Measurements from ENCODE around the gene PLXNA4. TPM values are rescaled to one million over a fixed set of nuclear protein-coding genes. Genes with fewer than 3 reads are reported as not detected.

Gene PLXNA4
- polyA plus RNA-seq, 2 donors = 0.44 to 0.55 TPM

- no peaks in the 10 kb centered on the region for H3K36me3 ChIP-seq (ENCODE audit: control insufficient read depth in 2 of 2, insufficient read depth in 2 of 2, low read length in 1 of 2)
- H3K27me3 ChIP-seq (ENCODE audit: control insufficient read depth in 1 of 2, insufficient read depth in 2 of 2, low read length in 2 of 2) = peaks cover 0 to 5% of the 10 kb centered on the region in 2 donors
- peaks cover 0 to 4% of the 10 kb centered on the region in 2 donors for H3K4me1 ChIP-seq (ENCODE audit: control insufficient read depth in 2 of 2, insufficient read depth in 2 of 2, low read length in 1 of 2)
- no peak overlapping the region for H3K27ac ChIP-seq (ENCODE audit: low read depth in 2 of 2, low read length in 1 of 2)
- no peaks in the 10 kb centered on the region for H3K9me3 ChIP-seq (ENCODE audit: control insufficient read depth in 2 of 2, insufficient read depth in 1 of 2, low read depth in 1 of 2, low read length in 1 of 2)
- no peak overlapping the region for H3K4me3 ChIP-seq (ENCODE audit: low read depth in 1 of 2, low read length in 2 of 2)
- WGBS, 2 donors = 77 to 81% methylated on average over 9 of the region's 9 CpGs
Measured at GRCh38 chr7:132145063-132145462, 431.2 kb downstream of the PLXNA4 start.

- no peaks in the 10 kb centered on the region for H3K36me3 ChIP-seq (ENCODE audit: control insufficient read depth in 2 of 2, insufficient read depth in 2 of 2, low read length in 1 of 2)
- no peak overlapping the region for H3K27ac ChIP-seq (ENCODE audit: low read depth in 2 of 2, low read length in 1 of 2)
- H3K9me3 ChIP-seq (ENCODE audit: control insufficient read depth in 2 of 2, insufficient read depth in 1 of 2, low read depth in 1 of 2, low read length in 1 of 2) = no peaks in the 10 kb centered on the region
- 91 to 93% methylated on average over 3 of the region's 3 CpGs for WGBS, 2 donors
- H3K4me1 ChIP-seq (ENCODE audit: control insufficient read depth in 2 of 2, insufficient read depth in 2 of 2, low read length in 1 of 2) = peaks cover 0 to 4% of the 10 kb centered on the region in 2 donors
- H3K27me3 ChIP-seq (ENCODE audit: control insufficient read depth in 1 of 2, insufficient read depth in 2 of 2, low read length in 2 of 2) = peaks cover 0 to 9% of the 10 kb centered on the region in 2 donors
- no peak overlapping the region for H3K4me3 ChIP-seq (ENCODE audit: low read depth in 1 of 2, low read length in 2 of 2)
Measured at GRCh38 chr7:132142006-132142405, 434.3 kb downstream of the PLXNA4 start.

GRCh38 chr7:132141109-132141508, 435.2 kb downstream of the PLXNA4 start:
- Histone ChIP-seq H3K36me3 (ENCODE audit: control insufficient read depth in 2 of 2, insufficient read depth in 2 of 2, low read length in 1 of 2) (no peaks in the 10 kb centered on the region), H3K27me3 (ENCODE audit: control insufficient read depth in 1 of 2, insufficient read depth in 2 of 2, low read length in 2 of 2) (peaks cover 0 to 5% of the 10 kb centered on the region in 2 donors), H3K9me3 (ENCODE audit: control insufficient read depth in 2 of 2, insufficient read depth in 1 of 2, low read depth in 1 of 2, low read length in 1 of 2) (no peaks in the 10 kb centered on the region), H3K27ac (ENCODE audit: low read depth in 2 of 2, low read length in 1 of 2) (no peak overlapping the region), H3K4me3 (ENCODE audit: low read depth in 1 of 2, low read length in 2 of 2) (no peak overlapping the region), H3K4me1 (ENCODE audit: control insufficient read depth in 2 of 2, insufficient read depth in 2 of 2, low read length in 1 of 2) (peaks cover 0 to 4% of the 10 kb centered on the region in 2 donors)
- WGBS, 2 donors = 38 to 51% methylated on average over 3 of the region's 3 CpGs

DNA sequence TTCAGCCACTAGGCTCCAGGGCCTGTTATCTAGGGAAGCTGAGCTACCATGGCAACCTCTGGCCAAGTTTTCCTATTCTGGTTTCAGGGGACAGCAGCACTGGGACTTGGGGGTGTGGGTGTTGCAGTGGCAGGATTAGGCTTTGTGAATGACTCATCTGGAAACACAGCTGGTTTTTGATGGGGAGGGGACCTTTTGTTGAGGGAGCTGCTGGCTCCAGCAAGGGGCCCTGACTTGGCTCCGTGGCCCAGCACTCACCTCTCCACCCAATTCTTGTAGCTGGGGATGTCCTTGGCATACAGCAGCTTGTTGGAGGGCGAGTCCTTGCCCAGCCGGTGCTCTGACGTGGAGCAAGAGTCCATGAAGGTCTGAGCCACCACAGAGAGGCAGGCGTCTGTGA, 435.9 kb downstream of the PLXNA4 start:
- Histone ChIP-seq H3K27ac (ENCODE audit: low read depth in 2 of 2, low read length in 1 of 2) (no peak overlapping the region), H3K36me3 (ENCODE audit: control insufficient read depth in 2 of 2, insufficient read depth in 2 of 2, low read length in 1 of 2) (no peaks in the 10 kb centered on the region), H3K4me1 (ENCODE audit: control insufficient read depth in 2 of 2, insufficient read depth in 2 of 2, low read length in 1 of 2) (peaks cover 0 to 4% of the 10 kb centered on the region in 2 donors), H3K27me3 (ENCODE audit: control insufficient read depth in 1 of 2, insufficient read depth in 2 of 2, low read length in 2 of 2) (peaks cover 0 to 5% of the 10 kb centered on the region in 2 donors), H3K9me3 (ENCODE audit: control insufficient read depth in 2 of 2, insufficient read depth in 1 of 2, low read depth in 1 of 2, low read length in 1 of 2) (no peaks in the 10 kb centered on the region), H3K4me3 (ENCODE audit: low read depth in 1 of 2, low read length in 2 of 2) (no peak overlapping the region)
- WGBS, 2 donors = 53 to 67% methylated on average over 5 of the region's 5 CpGs

GRCh38 chr7:132138817-132139216, 437.5 kb downstream of the PLXNA4 start:
- WGBS, 2 donors = 87 to 88% methylated on average over 2 of the region's 2 CpGs
- Histone ChIP-seq H3K27ac (ENCODE audit: low read depth in 2 of 2, low read length in 1 of 2) (no peak overlapping the region), H3K9me3 (ENCODE audit: control insufficient read depth in 2 of 2, insufficient read depth in 1 of 2, low read depth in 1 of 2, low read length in 1 of 2) (no peaks in the 10 kb centered on the region), H3K27me3 (ENCODE audit: control insufficient read depth in 1 of 2, insufficient read depth in 2 of 2, low read length in 2 of 2) (peaks cover 0 to 5% of the 10 kb centered on the region in 2 donors), H3K4me3 (ENCODE audit: low read depth in 1 of 2, low read length in 2 of 2) (no peak overlapping the region), H3K4me1 (ENCODE audit: control insufficient read depth in 2 of 2, insufficient read depth in 2 of 2, low read length in 1 of 2) (no peaks in the 10 kb centered on the region), H3K36me3 (ENCODE audit: control insufficient read depth in 2 of 2, insufficient read depth in 2 of 2, low read length in 1 of 2) (no peaks in the 10 kb centered on the region)

- Histone ChIP-seq H3K27me3 (ENCODE audit: control insufficient read depth in 1 of 2, insufficient read depth in 2 of 2, low read length in 2 of 2) (peaks cover 0 to 5% of the 10 kb centered on the region in 2 donors), H3K4me1 (ENCODE audit: control insufficient read depth in 2 of 2, insufficient read depth in 2 of 2, low read length in 1 of 2) (no peaks in the 10 kb centered on the region), H3K36me3 (ENCODE audit: control insufficient read depth in 2 of 2, insufficient read depth in 2 of 2, low read length in 1 of 2) (no peaks in the 10 kb centered on the region), H3K4me3 (ENCODE audit: low read depth in 1 of 2, low read length in 2 of 2) (no peak overlapping the region), H3K9me3 (ENCODE audit: control insufficient read depth in 2 of 2, insufficient read depth in 1 of 2, low read depth in 1 of 2, low read length in 1 of 2) (no peaks in the 10 kb centered on the region), H3K27ac (ENCODE audit: low read depth in 2 of 2, low read length in 1 of 2) (no peak overlapping the region)
- WGBS, 2 donors = 93 to 94% methylated on average over 5 of the region's 5 CpGs
Measured at GRCh38 chr7:132137681-132138080, 438.6 kb downstream of the PLXNA4 start.

- Histone ChIP-seq H3K4me1 (ENCODE audit: control insufficient read depth in 2 of 2, insufficient read depth in 2 of 2, low read length in 1 of 2) (no peaks in the 10 kb centered on the region), H3K27me3 (ENCODE audit: control insufficient read depth in 1 of 2, insufficient read depth in 2 of 2, low read length in 2 of 2) (peaks cover 0 to 5% of the 10 kb centered on the region in 2 donors), H3K36me3 (ENCODE audit: control insufficient read depth in 2 of 2, insufficient read depth in 2 of 2, low read length in 1 of 2) (no peaks in the 10 kb centered on the region), H3K27ac (ENCODE audit: low read depth in 2 of 2, low read length in 1 of 2) (no peak overlapping the region), H3K4me3 (ENCODE audit: low read depth in 1 of 2, low read length in 2 of 2) (no peak overlapping the region), H3K9me3 (ENCODE audit: control insufficient read depth in 2 of 2, insufficient read depth in 1 of 2, low read depth in 1 of 2, low read length in 1 of 2) (no peaks in the 10 kb centered on the region)
- WGBS, 2 donors = 75 to 79% methylated on average over 8 of the region's 8 CpGs
Measured at GRCh38 chr7:132135746-132136385, 440.4 kb downstream of the PLXNA4 start.

- Histone ChIP-seq H3K36me3 (ENCODE audit: control insufficient read depth in 2 of 2, insufficient read depth in 2 of 2, low read length in 1 of 2) (peaks cover 0 to 3% of the 10 kb centered on the region in 2 donors), H3K27me3 (ENCODE audit: control insufficient read depth in 1 of 2, insufficient read depth in 2 of 2, low read length in 2 of 2) (peaks cover 0 to 2% of the 10 kb centered on the region in 2 donors), H3K27ac (ENCODE audit: low read depth in 2 of 2, low read length in 1 of 2) (no peak overlapping the region), H3K4me3 (ENCODE audit: low read depth in 1 of 2, low read length in 2 of 2) (no peak overlapping the region), H3K4me1 (ENCODE audit: control insufficient read depth in 2 of 2, insufficient read depth in 2 of 2, low read length in 1 of 2) (no peaks in the 10 kb centered on the region), H3K9me3 (ENCODE audit: control insufficient read depth in 2 of 2, insufficient read depth in 1 of 2, low read depth in 1 of 2, low read length in 1 of 2) (no peaks in the 10 kb centered on the region)
- WGBS, 2 donors = 83 to 85% methylated on average over 5 of the region's 5 CpGs
Measured at GRCh38 chr7:132134814-132135445, 441.3 kb downstream of the PLXNA4 start.

GRCh38 chr7:132133501-132133900, 442.8 kb downstream of the PLXNA4 start:
- Histone ChIP-seq H3K27ac (ENCODE audit: low read depth in 2 of 2, low read length in 1 of 2) (no peak overlapping the region), H3K27me3 (ENCODE audit: control insufficient read depth in 1 of 2, insufficient read depth in 2 of 2, low read length in 2 of 2) (no peaks in the 10 kb centered on the region), H3K36me3 (ENCODE audit: control insufficient read depth in 2 of 2, insufficient read depth in 2 of 2, low read length in 1 of 2) (peaks cover 0 to 3% of the 10 kb centered on the region in 2 donors), H3K9me3 (ENCODE audit: control insufficient read depth in 2 of 2, insufficient read depth in 1 of 2, low read depth in 1 of 2, low read length in 1 of 2) (no peaks in the 10 kb centered on the region), H3K4me1 (ENCODE audit: control insufficient read depth in 2 of 2, insufficient read depth in 2 of 2, low read length in 1 of 2) (no peaks in the 10 kb centered on the region), H3K4me3 (ENCODE audit: low read depth in 1 of 2, low read length in 2 of 2) (no peak overlapping the region)
- 86 to 93% methylated on average over 6 of the region's 6 CpGs for WGBS, 2 donors

GRCh38 chr7:132131196-132131595, 445.1 kb downstream of the PLXNA4 start:
- peaks cover 0 to 3% of the 10 kb centered on the region in 2 donors for H3K36me3 ChIP-seq (ENCODE audit: control insufficient read depth in 2 of 2, insufficient read depth in 2 of 2, low read length in 1 of 2)
- WGBS, 2 donors = 59 to 67% methylated on average over 3 of the region's 3 CpGs
- no peaks in the 10 kb centered on the region for H3K27me3 ChIP-seq (ENCODE audit: control insufficient read depth in 1 of 2, insufficient read depth in 2 of 2, low read length in 2 of 2)
- no peaks in the 10 kb centered on the region for H3K9me3 ChIP-seq (ENCODE audit: control insufficient read depth in 2 of 2, insufficient read depth in 1 of 2, low read depth in 1 of 2, low read length in 1 of 2)
- no peak overlapping the region for H3K4me3 ChIP-seq (ENCODE audit: low read depth in 1 of 2, low read length in 2 of 2)
- no peaks in the 10 kb centered on the region for H3K4me1 ChIP-seq (ENCODE audit: control insufficient read depth in 2 of 2, insufficient read depth in 2 of 2, low read length in 1 of 2)
- H3K27ac ChIP-seq (ENCODE audit: low read depth in 2 of 2, low read length in 1 of 2) = no peak overlapping the region

Data from esophagus (tissue), 2 donors.